Tibial artery (tissue), 4 donors: ENCODE measurements around the gene BASP1.
"Not testable (repeated sequence)": the region's sequence is repeated elsewhere in the genome, so short reads cannot be mapped to it uniquely, and the experiment has no call there.

Experiments
- DNase-seq, 2 donors: peaks; one replicate each; pipeline ENCODE4 v3.0.0-alpha.2; 2019
- H3K27ac ChIP-seq, 2 donors: fragments of 200-600 bp; sonication (generic) in 1 of 2; 1 replicate in 1 of 2; 2 replicates in 1 of 2; pipeline ENCODE4 v1.5.1; 2018 to 2019; ENCODE audit warnings: mild to moderate bottlenecking in 1 of 2
- H3K27me3 ChIP-seq, 2 donors: fragments of 200-600 bp; sonication (generic) in 1 of 2; one replicate each; pipeline versions ENCODE4 v1.5.1 to v1.6.0; 2016 to 2019
- H3K36me3 ChIP-seq, 3 donors: fragments of 200-600 bp; sonication (generic) in 2 of 3; one replicate each; pipeline ENCODE4 v1.5.1; 2016 to 2019; ENCODE audit warnings: mild to moderate bottlenecking in 2 of 3
- H3K4me1 ChIP-seq, 4 donors: fragments of 200-600 bp; sonication (generic) in 2 of 4; 1 replicate in 3 of 4; 2 replicates in 1 of 4; pipeline ENCODE4 v1.5.1; 2016 to 2019
- H3K4me3 ChIP-seq, 2 donors: fragments of 200-600 bp; sonication (generic) in 1 of 2; 1 replicate in 1 of 2; 2 replicates in 1 of 2; pipeline ENCODE4 v1.5.1; 2018 to 2019; ENCODE audit warnings: mild to moderate bottlenecking in 2 of 2
- H3K9me3 ChIP-seq, 3 donors: fragments of 200-600 bp; sonication (generic) in 1 of 3; one replicate each; pipeline ENCODE4 v1.5.1; 2016 to 2019
- CTCF ChIP-seq, 2 experiments: fragments of 200-600 bp in 1 of 2; fragments of 450-650 bp in 1 of 2; IDR thresholded peaks; one replicate each; pipeline ENCODE4 v1.5.1; 2017 to 2019; ENCODE audit warnings: antibody characterized with exemption in 2 of 2, mild to moderate bottlenecking in 1 of 2, moderate library complexity in 1 of 2
- intact Hi-C: fragments of 100-400 bp; cut with DNase I; formaldehyde crosslinking; loops from one replicate; pipeline ENCODE4 v1.15.0; 2023; ENCODE audit warnings: low total_unique reads

Gene BASP1

DNA sequence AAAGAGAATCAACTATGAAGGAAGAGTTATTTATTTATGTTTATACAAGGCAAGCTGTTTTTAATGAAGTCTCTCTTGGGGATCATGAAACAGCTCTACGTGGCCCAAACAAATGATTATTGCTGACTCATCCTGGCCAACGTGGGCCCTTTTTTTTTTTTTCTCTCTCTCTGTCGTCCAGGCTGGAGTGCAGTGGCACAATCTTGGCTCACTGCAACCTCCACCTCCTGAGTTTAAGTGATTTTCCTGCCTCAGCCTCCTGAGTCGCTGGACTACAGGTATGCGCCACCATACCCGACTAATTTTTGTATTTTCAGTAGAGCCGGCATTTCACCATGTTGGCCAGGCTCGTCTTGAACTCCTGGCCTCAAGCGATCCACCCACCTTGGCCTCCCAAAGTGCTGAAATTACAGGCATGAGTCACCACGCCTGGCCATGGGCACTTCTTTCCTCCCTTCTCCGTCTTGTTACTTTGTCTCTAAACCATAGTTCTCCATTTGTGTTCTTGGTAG lies 98.3 kb downstream of the BASP1 start:
- no peak overlapping the region for H3K4me3 ChIP-seq
- no peak overlapping the region for H3K27ac ChIP-seq
- intact Hi-C loops, result no loop called here
- DNase-seq, result no peak
- peaks cover 0 to 16% (median 6%) of the 10 kb centered on the region in 4 donors for H3K4me1 ChIP-seq
- no peaks in the 10 kb centered on the region for H3K9me3 ChIP-seq
- no peaks in the 10 kb centered on the region for H3K36me3 ChIP-seq
- TF ChIP-seq CTCF (IDR thresholded peaks at IDR 0.05), result no peak
- H3K27me3 ChIP-seq, result no peaks in the 10 kb centered on the region

GRCh38 chr5:17316970-17317459 lies 99.6 kb downstream of the BASP1 start:
- Histone ChIP-seq H3K4me3 (no peak overlapping the region), H3K27ac (no peak overlapping the region), H3K36me3 (no peaks in the 10 kb centered on the region), H3K9me3 (no peaks in the 10 kb centered on the region), H3K4me1 (peaks cover 0 to 16% (median 6%) of the 10 kb centered on the region in 4 donors), H3K27me3 (no peaks in the 10 kb centered on the region)
- TF ChIP-seq CTCF (IDR thresholded peaks at IDR 0.05), result no peak
- DNase-seq, result no peak
- intact Hi-C loops, result no loop called here

- no peak overlapping the region for H3K4me3 ChIP-seq
- H3K27me3 ChIP-seq, result no peaks in the 10 kb centered on the region
- peaks cover 0 to 16% (median 6%) of the 10 kb centered on the region in 4 donors for H3K4me1 ChIP-seq
- no peak overlapping the region for H3K27ac ChIP-seq
- H3K36me3 ChIP-seq, result no peaks in the 10 kb centered on the region
- DNase-seq, result no peak
- intact Hi-C loops, result no loop called here
- H3K9me3 ChIP-seq, result no peaks in the 10 kb centered on the region
- no peak for TF ChIP-seq CTCF (IDR thresholded peaks at IDR 0.05)
Measured at GRCh38 chr5:17317473-17317872, 100.0 kb downstream of the BASP1 start.

GRCh38 chr5:17319095-17319494 lies 101.7 kb downstream of the BASP1 start:
- H3K36me3 ChIP-seq, DNase-seq, H3K27ac ChIP-seq, H3K4me3 ChIP-seq, H3K9me3 ChIP-seq, H3K27me3 ChIP-seq, intact Hi-C loops: not testable (repeated sequence)
- peaks cover 0 to 16% (median 6%) of the 10 kb centered on the region in 4 donors for H3K4me1 ChIP-seq

- Histone ChIP-seq H3K27me3 (no peaks in the 10 kb centered on the region), H3K4me1 (no peaks in the 10 kb centered on the region), H3K9me3 (no peaks in the 10 kb centered on the region), H3K36me3 (no peaks in the 10 kb centered on the region), H3K4me3 (no peak overlapping the region), H3K27ac (no peak overlapping the region)
- no peak for DNase-seq
- intact Hi-C loops, result no loop called here
- no peak for TF ChIP-seq CTCF (IDR thresholded peaks at IDR 0.05)
Measured at GRCh38 chr5:17325770-17326599, 108.6 kb downstream of the BASP1 start.
